ENCODE results near the gene GFRA1. TPM values are rescaled to one million over a fixed set of nuclear protein-coding genes. Genes with fewer than 3 reads are reported as not detected.

Gene GFRA1
- total RNA-seq, 1 experiment from 2014 or later = not detected

GRCh38 chr10:116164291-116164690 is 108.7 kb downstream of the GFRA1 start:
- no peak for DNase-seq (ENCODE audit: low spot score)
- no peaks in the 10 kb centered on the region for H3K36me3 ChIP-seq (ENCODE audit: insufficient read depth, low read length, poor library complexity, severe bottlenecking)
- H3K4me3 ChIP-seq (ENCODE audit: low read depth, low read length, poor library complexity, severe bottlenecking) = no peak overlapping the region
- intact Hi-C loops (cut with micrococcal nuclease; ENCODE audit: unreplicated experiment) = no loop called here
- no peak for TF ChIP-seq EZH2 (IDR thresholded peaks at IDR 0.05; ENCODE audit: borderline replicate concordance, low read depth, low read length, poor library complexity, severe bottlenecking)
- TF ChIP-seq, protein P1, sequence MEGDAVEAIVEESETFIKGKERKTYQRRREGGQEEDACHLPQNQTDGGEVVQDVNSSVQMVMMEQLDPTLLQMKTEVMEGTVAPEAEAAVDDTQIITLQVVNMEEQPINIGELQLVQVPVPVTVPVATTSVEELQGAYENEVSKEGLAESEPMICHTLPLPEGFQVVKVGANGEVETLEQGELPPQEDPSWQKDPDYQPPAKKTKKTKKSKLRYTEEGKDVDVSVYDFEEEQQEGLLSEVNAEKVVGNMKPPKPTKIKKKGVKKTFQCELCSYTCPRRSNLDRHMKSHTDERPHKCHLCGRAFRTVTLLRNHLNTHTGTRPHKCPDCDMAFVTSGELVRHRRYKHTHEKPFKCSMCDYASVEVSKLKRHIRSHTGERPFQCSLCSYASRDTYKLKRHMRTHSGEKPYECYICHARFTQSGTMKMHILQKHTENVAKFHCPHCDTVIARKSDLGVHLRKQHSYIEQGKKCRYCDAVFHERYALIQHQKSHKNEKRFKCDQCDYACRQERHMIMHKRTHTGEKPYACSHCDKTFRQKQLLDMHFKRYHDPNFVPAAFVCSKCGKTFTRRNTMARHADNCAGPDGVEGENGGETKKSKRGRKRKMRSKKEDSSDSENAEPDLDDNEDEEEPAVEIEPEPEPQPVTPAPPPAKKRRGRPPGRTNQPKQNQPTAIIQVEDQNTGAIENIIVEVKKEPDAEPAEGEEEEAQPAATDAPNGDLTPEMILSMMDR (conservative IDR thresholded peaks at IDR 0.05; ENCODE audit: low read depth, low read length) = no peak
- peaks cover 52% of the 10 kb centered on the region for H3K27me3 ChIP-seq (replicated peaks; ENCODE audit: insufficient read depth, low read depth, low read length, poor library complexity)
- BruUV-seq (replicated peaks) = no TSS peak
- no peak overlapping the region for H3K27ac ChIP-seq (ENCODE audit: low read depth, low read length, poor library complexity, severe bottlenecking)
- H3K4me1 ChIP-seq (ENCODE audit: insufficient read depth, low read length, poor library complexity, severe bottlenecking) = no peaks in the 10 kb centered on the region
- H3K9me3 ChIP-seq (ENCODE audit: low read depth, low read length, poor library complexity, severe bottlenecking) = no peaks in the 10 kb centered on the region
- POLR2A ChIA-PET (ENCODE audit: low non-redundant PET) = no interaction called here
- CTCF ChIA-PET = no interaction called here

DNA sequence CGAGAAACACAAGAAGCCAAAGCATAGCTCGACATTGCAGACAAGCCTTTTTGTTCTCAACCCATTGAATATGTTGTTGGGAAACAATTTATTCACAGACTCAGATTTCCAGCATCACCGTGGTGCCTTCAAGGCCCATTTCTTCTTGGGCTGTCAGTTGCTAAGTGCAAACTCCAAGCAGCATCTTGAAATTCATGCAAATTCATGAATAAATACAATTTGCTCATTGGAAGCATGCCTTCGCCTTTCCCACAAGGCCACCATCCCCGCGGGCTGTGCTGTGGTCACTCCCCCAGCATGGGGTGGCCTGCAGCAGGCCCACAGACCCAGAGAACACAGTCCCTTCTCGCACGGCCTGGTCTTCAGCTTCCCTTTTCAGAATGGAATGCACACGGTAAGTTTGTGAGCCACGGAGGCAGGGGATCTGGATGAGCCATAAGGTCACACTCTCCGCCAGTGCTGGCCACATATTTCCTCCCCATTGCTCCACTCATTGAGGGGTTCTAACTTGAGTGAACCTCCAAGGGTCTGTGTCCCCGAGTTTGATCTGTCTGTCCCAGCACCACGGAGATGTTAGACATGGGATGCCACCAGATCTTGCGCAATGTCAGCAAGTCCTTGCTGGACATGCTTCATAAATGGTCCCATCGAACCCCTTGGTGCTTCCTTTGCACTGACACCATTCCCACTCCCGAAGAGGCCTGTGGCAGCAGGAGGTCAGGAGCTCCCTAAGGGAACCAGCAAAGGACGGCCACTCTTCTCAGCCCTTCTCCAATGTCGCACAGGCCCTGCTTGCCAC is 109.5 kb downstream of the GFRA1 start:
- TF ChIP-seq EZH2 (IDR thresholded peaks at IDR 0.05; ENCODE audit: borderline replicate concordance, low read depth, low read length, poor library complexity, severe bottlenecking) = no peak
- TF ChIP-seq, protein P1 (conservative IDR thresholded peaks at IDR 0.05; ENCODE audit: low read depth, low read length) = no peak
- Histone ChIP-seq H3K4me1 (ENCODE audit: insufficient read depth, low read length, poor library complexity, severe bottlenecking) (no peaks in the 10 kb centered on the region), H3K27ac (ENCODE audit: low read depth, low read length, poor library complexity, severe bottlenecking) (no peak overlapping the region), H3K36me3 (ENCODE audit: insufficient read depth, low read length, poor library complexity, severe bottlenecking) (no peaks in the 10 kb centered on the region), H3K4me3 (ENCODE audit: low read depth, low read length, poor library complexity, severe bottlenecking) (no peak overlapping the region), H3K9me3 (ENCODE audit: low read depth, low read length, poor library complexity, severe bottlenecking) (no peaks in the 10 kb centered on the region), H3K27me3 (replicated peaks; ENCODE audit: insufficient read depth, low read depth, low read length, poor library complexity) (peaks cover 45% of the 10 kb centered on the region)
- BruUV-seq (replicated peaks) = no TSS peak
- intact Hi-C loops (cut with micrococcal nuclease; ENCODE audit: unreplicated experiment) = no loop called here
- POLR2A ChIA-PET (ENCODE audit: low non-redundant PET) = no interaction called here
- no peak for DNase-seq (ENCODE audit: low spot score)
- CTCF ChIA-PET = no interaction called here

DNA sequence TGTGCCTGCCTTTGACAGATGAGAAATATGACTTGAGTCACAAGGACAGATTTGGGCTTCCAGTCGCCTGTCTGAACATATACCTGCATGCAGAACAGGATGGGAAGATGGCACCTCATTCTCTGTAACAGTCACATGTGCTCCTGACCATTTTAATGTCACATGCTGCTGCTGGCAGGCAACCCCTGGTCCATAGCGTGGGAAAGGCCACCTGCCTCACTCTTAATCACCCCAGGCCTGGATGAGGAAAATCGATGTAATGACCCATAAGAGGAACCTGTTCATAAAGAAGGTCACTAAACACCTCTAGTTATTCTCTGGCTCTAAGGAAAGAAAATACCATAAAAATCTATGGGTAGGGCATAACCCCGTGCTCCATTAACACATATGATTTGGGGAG is 110.2 kb downstream of the GFRA1 start:
- no TSS peak for BruUV-seq (replicated peaks)
- POLR2A ChIA-PET (ENCODE audit: low non-redundant PET) = no interaction called here
- Histone ChIP-seq H3K4me1 (ENCODE audit: insufficient read depth, low read length, poor library complexity, severe bottlenecking) (no peaks in the 10 kb centered on the region), H3K27ac (ENCODE audit: low read depth, low read length, poor library complexity, severe bottlenecking) (no peak overlapping the region), H3K27me3 (replicated peaks; ENCODE audit: insufficient read depth, low read depth, low read length, poor library complexity) (peaks cover 39% of the 10 kb centered on the region), H3K36me3 (ENCODE audit: insufficient read depth, low read length, poor library complexity, severe bottlenecking) (no peaks in the 10 kb centered on the region), H3K9me3 (ENCODE audit: low read depth, low read length, poor library complexity, severe bottlenecking) (no peaks in the 10 kb centered on the region), H3K4me3 (ENCODE audit: low read depth, low read length, poor library complexity, severe bottlenecking) (no peak overlapping the region)
- DNase-seq (ENCODE audit: low spot score) = no peak
- TF ChIP-seq, protein P1 (conservative IDR thresholded peaks at IDR 0.05; ENCODE audit: low read depth, low read length) = no peak
- no peak for TF ChIP-seq EZH2 (IDR thresholded peaks at IDR 0.05; ENCODE audit: borderline replicate concordance, low read depth, low read length, poor library complexity, severe bottlenecking)
- intact Hi-C loops (cut with micrococcal nuclease; ENCODE audit: unreplicated experiment) = no loop called here
- CTCF ChIA-PET = no interaction called here

Data from A673 (cell line).